K562 (cell line): ENCODE data around the gene PSMD14. TPM values are rescaled to one million over a fixed set of nuclear protein-coding genes. Genes with fewer than 3 reads are reported as not detected.

Experiments used
- ATAC-seq: fragments of 200-7000 bp; cut with Tn5 transposase; 3 replicates; pipeline ENCODE4 v1.9.1; 2020; ENCODE audit warnings: moderate library complexity
- BruUV-seq: library from RNA; stranded (reverse); fragments of 400-500 nt; replicated peaks from 2 replicates; lab custom pipeline; 2021; lab: Mats Ljungman, UMichigan
- CTCF ChIA-PET: fragments of 300-600 bp; formaldehyde crosslinking; extraction: SDS; loops from one replicate; lab custom pipeline; 2021; ENCODE audit warnings: low intra/inter-chr PET ratio; lab: Yijun Ruan, JAX
- POLR2A ChIA-PET: fragments of 300-600, 350-650 bp; sonication (Branson Sonifier 250); formaldehyde crosslinking; extraction: SDS; loops from one replicate; lab custom pipeline; 2021; ENCODE audit warnings: antibody characterized with exemption, inconsistent platforms; lab: Yijun Ruan, JAX
- DNase-seq, 4 experiments: peaks; one replicate each; pipeline versions ENCODE4 v3.0.0 to v3.0.0-alpha.2; 2011 to 2018; ENCODE audit warnings: low spot score in 3 of 4, mixed read lengths in 3 of 4; ENCODE audit errors: extremely low read depth in 1 of 4
- FAIRE-seq: peaks from 2 replicates; lab custom pipeline; 2011; peaks lifted over from hg19 to GRCh38; lab: Jason Lieb, UNC
- H2AFZ ChIP-seq: 2 replicates; pipeline ENCODE4 v1.6.0; 2011; ENCODE audit warnings: low read depth, low read length, control low read depth, inconsistent platforms
- H3K27ac ChIP-seq: fragments of 200-600 bp; 3 replicates; pipeline ENCODE4 v1.8.0; 2011; ENCODE audit warnings: low read depth, mild to moderate bottlenecking, control low read depth, inconsistent platforms, low read length, moderate library complexity, mixed read lengths; ENCODE audit errors: extremely low read depth
- H3K27me3 ChIP-seq, 2 experiments: fragments of 300-600 bp in 1 of 2; 2 replicates in 1 of 2; 3 replicates in 1 of 2; pipeline versions ENCODE4 v1.6.0 to v1.8.0; 2011; ENCODE audit warnings: inconsistent platforms in 2 of 2, low read length in 2 of 2, mild to moderate bottlenecking in 1 of 2, mixed read lengths in 1 of 2, moderate library complexity in 1 of 2; ENCODE audit not compliant: control insufficient read depth in 2 of 2, insufficient read depth in 2 of 2
- H3K36me3 ChIP-seq: fragments of 300-600 bp; 3 replicates; pipeline ENCODE4 v1.8.0; 2011; ENCODE audit warnings: mild to moderate bottlenecking, low read length, inconsistent platforms; ENCODE audit not compliant: control insufficient read depth, insufficient read depth
- H3K4me1 ChIP-seq, 2 experiments: fragments of 200-600 bp in 1 of 2; replicated peaks in 1 of 2; 2 replicates in 1 of 2; 3 replicates in 1 of 2; pipeline versions ENCODE4 v1.5.1 to v1.8.0; 2011; ENCODE audit warnings: inconsistent platforms in 2 of 2, low read length in 2 of 2, mild to moderate bottlenecking in 1 of 2, mixed read lengths in 1 of 2, moderate library complexity in 1 of 2; ENCODE audit not compliant: control insufficient read depth in 2 of 2, insufficient read depth in 2 of 2
- H3K4me2 ChIP-seq: 2 replicates; pipeline ENCODE4 v1.6.1; 2011; ENCODE audit warnings: low read length, control low read depth, inconsistent platforms, mixed read lengths; ENCODE audit not compliant: insufficient read depth
- H3K4me3 ChIP-seq: fragments of 200-600 bp; sonication (generic), shearing (Covaris generic); 2 replicates; pipeline ENCODE4 v1.5.1; 2016; ENCODE audit warnings: control low read depth, inconsistent platforms
- H3K79me2 ChIP-seq: fragments of 200-600 bp; 3 replicates; pipeline ENCODE4 v1.8.0; 2011; ENCODE audit warnings: low read length, inconsistent platforms; ENCODE audit not compliant: control insufficient read depth, insufficient read depth
- H3K9ac ChIP-seq, 2 experiments: 2 replicates each; pipeline versions ENCODE4 v1.6.0 to v1.6.1; 2011; ENCODE audit warnings: low read depth in 2 of 2, low read length in 2 of 2, control low read depth in 1 of 2, inconsistent platforms in 1 of 2, mild to moderate bottlenecking in 1 of 2, mixed read lengths in 1 of 2; ENCODE audit not compliant: insufficient read depth in 1 of 2
- H3K9me1 ChIP-seq: one replicate; pipeline ENCODE4 v1.6.0; 2011; ENCODE audit warnings: inconsistent platforms, mild to moderate bottlenecking, low read length, moderate library complexity; ENCODE audit not compliant: control insufficient read depth, insufficient read depth
- H3K9me3 ChIP-seq: replicated peaks from 2 replicates; pipeline ENCODE4 v1.5.1; 2011; ENCODE audit warnings: low read depth, low read length, inconsistent platforms; ENCODE audit not compliant: control insufficient read depth, insufficient read depth
- H4K20me1 ChIP-seq: replicated peaks from 2 replicates; pipeline ENCODE4 v1.6.1; 2011; ENCODE audit warnings: low read length, inconsistent platforms, mixed read lengths; ENCODE audit not compliant: control insufficient read depth, insufficient read depth
- CBX1 ChIP-seq: sonication (generic); IDR thresholded peaks from 2 replicates; pipeline ENCODE4 v1.6.1; 2016; ENCODE audit warnings: antibody characterized with exemption, low read depth, mild to moderate bottlenecking
- HES1 ChIP-seq: fragments of 450-650 bp; IDR thresholded peaks from 2 replicates; pipeline ENCODE4 v1.6.1; 2016; ENCODE audit warnings: low read depth, mild to moderate bottlenecking, moderate library complexity
- HEY1 ChIP-seq: fragments of 250-450 bp; sonication (Bioruptor Pico); IDR thresholded peaks from 2 replicates; pipeline ENCODE4 v1.5.0; 2020; ENCODE audit warnings: mild to moderate bottlenecking, moderate library complexity, borderline replicate concordance
- RAD51 ChIP-seq: fragments of 450-650 bp; IDR thresholded peaks from 2 replicates; pipeline ENCODE4 v1.7.1; 2016; ENCODE audit warnings: low read depth, mild to moderate bottlenecking, borderline replicate concordance
- UBTF ChIP-seq, 2 experiments: IDR thresholded peaks; 2 replicates each; pipeline ENCODE4 v1.6.1; 2012; ENCODE audit warnings: improper control_type of control experiment in 2 of 2, low read depth in 2 of 2, low read length in 2 of 2, borderline replicate concordance in 1 of 2
- ZNF316 ChIP-seq: fragments of 450-650 bp; IDR thresholded peaks from 2 replicates; pipeline ENCODE4 v1.6.1; 2016
- ZNF511 ChIP-seq: sonication (generic); formaldehyde crosslinking; IDR thresholded peaks from 2 replicates; pipeline ENCODE4 v1.8.0; 2022; ENCODE audit warnings: mild to moderate bottlenecking, missing genetic modification reagents
- ZNF518B ChIP-seq: fragments of 250-450 bp; sonication (Bioruptor Pico); IDR thresholded peaks from 2 replicates; pipeline ENCODE4 v1.5.0; 2021; ENCODE audit warnings: mild to moderate bottlenecking, moderate library complexity
- WGBS: fragments of 100-300 bp; shearing (Covaris generic); methylation state at CpG from one replicate; pipeline ENCODE4 v1.1.6; 2016; ENCODE audit warnings: low coverage, mixed read lengths; ENCODE audit not compliant: insufficient coverage; ENCODE audit errors: missing lambda C conversion rate; 5-methylcytosine and 5-hydroxymethylcytosine counted together
- in situ Hi-C: fragments of 300-500 bp; cut with MboI; formaldehyde crosslinking; loops from 4 replicates; pipeline ENCODE4 v1.15.0; 2018; ENCODE audit warnings: inconsistent platforms, mixed read lengths
- intact Hi-C: fragments of 100-400 bp; cut with micrococcal nuclease; formaldehyde crosslinking; loops from 2 replicates; pipeline ENCODE4 v1.14.2; 2022
- polyA plus RNA-seq, 8 experiments: library from polyadenylated mRNA; depleted of rRNA in 4 of 8; stranded (reverse) in 5 of 8; unstranded in 3 of 8; fragments of >200 nt; fragmentation: Nextera tagmentation in 2 of 8; fragmentation: Illumina TruSeq in 1 of 8; extraction: Ambion mirVana in 2 of 8; extraction: Trizol in 1 of 8; gene quantifications; 2 replicates each; pipeline versions ENCODE4 v1.2.1 to v1.2.3, GENCODE V29; 2011 to 2014; ENCODE audit warnings: inconsistent platforms in 1 of 8, missing spikeins in 1 of 8
- total RNA-seq, 7 experiments: library from RNA; depleted of rRNA in 6 of 7; stranded (reverse); fragments of >200 nt in 6 of 7; fragmentation: Illumina TruSeq in 2 of 7; extraction: Trizol in 2 of 7; gene quantifications; 2 replicates each; pipeline versions ENCODE4 v1.2.1 to v1.2.3, GENCODE V29; 2011 to 2021; ENCODE audit warnings: low replicate concordance in 1 of 7

PSMD14 gene
- total and polyA plus RNA-seq, 9 of the 15 experiments (the other 6 are each of a cell fraction or from before 2014, with no cell fraction given): 151 to 515 (median 228) TPM

GRCh38 chr2:161355106-161355505 is 46.9 kb downstream of the PSMD14 start:
- TF ChIP-seq RAD51: no peak
- peak; percentile 60 for TF ChIP-seq ZNF316
- no peak for TF ChIP-seq ZNF511 (CRISPR knock-in tag)
- H3K79me2 ChIP-seq: peaks cover 100% of the 10 kb centered on the region
- no peak overlapping the region for H2AFZ ChIP-seq
- DNase-seq (no peak), ATAC-seq (no peak), FAIRE-seq (no peak)
- intact Hi-C loops (no loop called here), in situ Hi-C loops (no loop called here)
- ChIA-PET POLR2A (no interaction called here), CTCF (no interaction called here)
- BruUV-seq: no TSS peak
- no peak overlapping the region for H3K9ac ChIP-seq
- no peak overlapping the region for H3K4me2 ChIP-seq
- 95% methylated on average over 1 of the region's 1 CpG for WGBS
- no peak overlapping the region for H3K4me3 ChIP-seq
- no peaks in the 10 kb centered on the region for H3K9me1 ChIP-seq
- no peaks in the 10 kb centered on the region for H3K27me3 ChIP-seq
- peaks cover 22% of the 10 kb centered on the region for H3K36me3 ChIP-seq
- no peaks in the 10 kb centered on the region for H4K20me1 ChIP-seq
- H3K27ac ChIP-seq: no peak overlapping the region
- no peaks in the 10 kb centered on the region for H3K4me1 ChIP-seq
- H3K9me3 ChIP-seq: no peaks in the 10 kb centered on the region

GRCh38 chr2:161355983-161356382 is 47.8 kb downstream of the PSMD14 start:
- Histone ChIP-seq H3K27ac (no peak overlapping the region), H3K27me3 (no peaks in the 10 kb centered on the region), H3K9ac (no peak overlapping the region), H3K4me2 (no peak overlapping the region), H3K4me1 (no peaks in the 10 kb centered on the region), H4K20me1 (no peaks in the 10 kb centered on the region), H3K9me3 (no peaks in the 10 kb centered on the region), H3K79me2 (peaks cover 98% of the 10 kb centered on the region), H3K4me3 (no peak overlapping the region), H3K36me3 (peaks cover 22% of the 10 kb centered on the region), H3K9me1 (no peaks in the 10 kb centered on the region), H2AFZ (no peak overlapping the region)
- FAIRE-seq (no peak), ATAC-seq (no peak), DNase-seq (no peak)
- no TSS peak for BruUV-seq
- ChIA-PET POLR2A (no interaction called here), CTCF (no interaction called here)
- intact Hi-C loops (no loop called here), in situ Hi-C loops (no loop called here)
- 55% methylated on average over 2 of the region's 2 CpGs for WGBS
- no peak for TF ChIP-seq CBX1
- TF ChIP-seq UBTF (IDR thresholded peaks at IDR 0.05; ENCODE audit: borderline replicate concordance in 1 of 2, low read depth in 2 of 2, low read length in 2 of 2): no peak
- TF ChIP-seq ZNF518B (CRISPR knock-in tag): no peak
- TF ChIP-seq HEY1 (CRISPR knock-in tag): no peak
- TF ChIP-seq HES1: no peak
